Tibial nerve (tissue), 3 donors: Measurements from ENCODE around the gene CTNND2.

Source experiments
- EP300 ChIP-seq, 2 donors: sonication (generic); formaldehyde crosslinking; IDR thresholded peaks; one replicate each; pipeline ENCODE4 v1.6.1; 2017; ENCODE audit warnings: antibody characterized with exemption in 2 of 2, mild to moderate bottlenecking in 1 of 2
- POLR2A ChIP-seq, 2 donors: fragments of 450-650 bp; IDR thresholded peaks; one replicate each; pipeline ENCODE4 v1.6.1; 2017; ENCODE audit warnings: antibody characterized with exemption in 2 of 2, mild to moderate bottlenecking in 2 of 2, moderate library complexity in 2 of 2

GRCh38 chr5:11594021-11594420 is 310.2 kb downstream of the CTNND2 start:
- TF ChIP-seq EP300 (IDR thresholded peaks at IDR 0.05): no peak
- TF ChIP-seq POLR2A (IDR thresholded peaks at IDR 0.05): no peak
